Uterus (tissue), 4 donors: ENCODE results near the gene C2CD3. TPM values are rescaled to one million over a fixed set of nuclear protein-coding genes. Genes with fewer than 3 reads are reported as not detected.

Experiments
- DNase-seq, 2 donors: peaks; one replicate each; pipeline ENCODE4 v3.0.0-alpha.2; 2019 to 2020
- H3K27ac ChIP-seq, 2 donors: fragments of 200-600 bp; sonication (generic); 1 replicate in 1 of 2; 2 replicates in 1 of 2; pipeline ENCODE4 v1.5.1; 2016 to 2018
- H3K27me3 ChIP-seq, 2 donors: fragments of 200-600 bp; sonication (generic); one replicate each; pipeline ENCODE4 v1.5.1; 2018 to 2019; ENCODE audit warnings: control low read depth in 1 of 2
- H3K36me3 ChIP-seq, 2 donors: fragments of 200-600 bp; sonication (generic); one replicate each; pipeline ENCODE4 v1.5.1; 2019; ENCODE audit warnings: control low read depth in 1 of 2
- H3K4me1 ChIP-seq, 2 donors: fragments of 200-600 bp; sonication (generic); one replicate each; pipeline ENCODE4 v1.5.1; 2018 to 2019; ENCODE audit warnings: control low read depth in 1 of 2
- H3K4me3 ChIP-seq, 2 donors: fragments of 200-600 bp; sonication (generic); 1 replicate in 1 of 2; 2 replicates in 1 of 2; pipeline ENCODE4 v1.5.1; 2018 to 2019; ENCODE audit warnings: mild to moderate bottlenecking in 1 of 2
- H3K9me3 ChIP-seq, 2 donors: fragments of 200-600 bp; sonication (generic); one replicate each; pipeline ENCODE4 v1.5.1; 2019; ENCODE audit warnings: control low read depth in 1 of 2
- POLR2A ChIP-seq, 2 donors: fragments of 450-650 bp; IDR thresholded peaks; one replicate each; pipeline ENCODE4 v1.6.1; 2016; ENCODE audit warnings: antibody characterized with exemption in 2 of 2, mild to moderate bottlenecking in 1 of 2, moderate library complexity in 1 of 2
- intact Hi-C: fragments of 100-400 bp; cut with DNase I; formaldehyde crosslinking; loops from one replicate; pipeline ENCODE4 v1.15.1; 2023; ENCODE audit warnings: low total_unique reads
- total RNA-seq, 4 donors: library from RNA; depleted of rRNA in 3 of 4; stranded (reverse); fragments of >200 nt in 3 of 4; gene quantifications; one replicate each; pipeline versions ENCODE4 v1.1.0 to v1.2.4, GENCODE V29; 2014 to 2023
- TF ChIP-seq, protein P1 (sequence below), 4 experiments: fragments of 200-600 bp in 2 of 4; fragments of 450-650 bp in 2 of 4; sonication (generic) in 2 of 4; IDR thresholded peaks; one replicate each; pipeline ENCODE4 v1.5.1; 2016 to 2019; ENCODE audit warnings: antibody characterized with exemption in 4 of 4, mild to moderate bottlenecking in 2 of 4, moderate library complexity in 1 of 4
- donor health status: DM: yes; HTN: yes; CAD: no.

C2CD3 gene
- total RNA-seq, 4 donors from 2014 or later, result 22.5 to 347 (median 29.5) TPM

DNA sequence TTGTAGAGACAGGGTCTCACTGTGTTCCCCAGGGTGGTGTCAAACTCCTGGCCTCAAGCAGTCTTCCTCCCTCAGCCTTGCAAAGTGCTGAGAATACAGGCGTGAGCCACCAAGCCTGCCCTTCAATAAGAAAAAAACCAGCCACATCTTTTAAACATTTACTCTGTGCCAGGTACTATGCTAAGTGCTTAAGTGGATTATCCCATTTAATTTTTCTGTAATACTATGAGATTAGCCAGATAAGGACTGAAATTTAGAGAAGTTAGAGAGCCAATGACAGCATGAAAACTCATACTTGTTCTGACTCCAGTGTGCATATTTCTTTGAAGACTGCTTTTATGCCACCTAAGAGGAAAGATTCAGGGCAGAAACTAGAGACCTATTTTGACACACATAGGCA, 35.9 kb upstream of the C2CD3 start:
- Histone ChIP-seq H3K4me3 (no peak overlapping the region), H3K9me3 (no peaks in the 10 kb centered on the region), H3K4me1 (no peaks in the 10 kb centered on the region), H3K27ac (no peak overlapping the region), H3K27me3 (no peaks in the 10 kb centered on the region), H3K36me3 (no peaks in the 10 kb centered on the region)
- intact Hi-C loops, result loop anchor here (5.0 kb wide), 1 partner anchor 129 kb away; no protein-coding TSS in a partner anchor
- DNase-seq, result no peak
- TF ChIP-seq, protein P1, sequence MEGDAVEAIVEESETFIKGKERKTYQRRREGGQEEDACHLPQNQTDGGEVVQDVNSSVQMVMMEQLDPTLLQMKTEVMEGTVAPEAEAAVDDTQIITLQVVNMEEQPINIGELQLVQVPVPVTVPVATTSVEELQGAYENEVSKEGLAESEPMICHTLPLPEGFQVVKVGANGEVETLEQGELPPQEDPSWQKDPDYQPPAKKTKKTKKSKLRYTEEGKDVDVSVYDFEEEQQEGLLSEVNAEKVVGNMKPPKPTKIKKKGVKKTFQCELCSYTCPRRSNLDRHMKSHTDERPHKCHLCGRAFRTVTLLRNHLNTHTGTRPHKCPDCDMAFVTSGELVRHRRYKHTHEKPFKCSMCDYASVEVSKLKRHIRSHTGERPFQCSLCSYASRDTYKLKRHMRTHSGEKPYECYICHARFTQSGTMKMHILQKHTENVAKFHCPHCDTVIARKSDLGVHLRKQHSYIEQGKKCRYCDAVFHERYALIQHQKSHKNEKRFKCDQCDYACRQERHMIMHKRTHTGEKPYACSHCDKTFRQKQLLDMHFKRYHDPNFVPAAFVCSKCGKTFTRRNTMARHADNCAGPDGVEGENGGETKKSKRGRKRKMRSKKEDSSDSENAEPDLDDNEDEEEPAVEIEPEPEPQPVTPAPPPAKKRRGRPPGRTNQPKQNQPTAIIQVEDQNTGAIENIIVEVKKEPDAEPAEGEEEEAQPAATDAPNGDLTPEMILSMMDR (IDR thresholded peaks at IDR 0.05), result no peak
- TF ChIP-seq POLR2A (IDR thresholded peaks at IDR 0.05), result no peak

- Histone ChIP-seq H3K9me3 (no peaks in the 10 kb centered on the region), H3K27ac (no peak overlapping the region), H3K4me3 (no peak overlapping the region), H3K27me3 (no peaks in the 10 kb centered on the region), H3K36me3 (no peaks in the 10 kb centered on the region), H3K4me1 (no peaks in the 10 kb centered on the region)
- no peak for TF ChIP-seq POLR2A (IDR thresholded peaks at IDR 0.05)
- TF ChIP-seq, protein P1 (IDR thresholded peaks at IDR 0.05), result no peak
- no peak for DNase-seq
- intact Hi-C loops, result loop anchor here (5.0 kb wide), 1 partner anchor 128 kb away; no protein-coding TSS in a partner anchor
Measured at GRCh38 chr11:74205181-74205580, 34.4 kb upstream of the C2CD3 start.

GRCh38 chr11:74204701-74205100, 33.9 kb upstream of the C2CD3 start:
- intact Hi-C loops, result loop anchor here (5.0 kb wide), 1 partner anchor 127 kb away; no protein-coding TSS in a partner anchor
- Histone ChIP-seq H3K27me3 (no peaks in the 10 kb centered on the region), H3K4me1 (no peaks in the 10 kb centered on the region), H3K9me3 (no peaks in the 10 kb centered on the region), H3K4me3 (no peak overlapping the region), H3K36me3 (no peaks in the 10 kb centered on the region), H3K27ac (no peak overlapping the region)
- no peak for DNase-seq
- TF ChIP-seq, protein P1 (IDR thresholded peaks at IDR 0.05), result no peak
- TF ChIP-seq POLR2A (IDR thresholded peaks at IDR 0.05), result no peak

DNA sequence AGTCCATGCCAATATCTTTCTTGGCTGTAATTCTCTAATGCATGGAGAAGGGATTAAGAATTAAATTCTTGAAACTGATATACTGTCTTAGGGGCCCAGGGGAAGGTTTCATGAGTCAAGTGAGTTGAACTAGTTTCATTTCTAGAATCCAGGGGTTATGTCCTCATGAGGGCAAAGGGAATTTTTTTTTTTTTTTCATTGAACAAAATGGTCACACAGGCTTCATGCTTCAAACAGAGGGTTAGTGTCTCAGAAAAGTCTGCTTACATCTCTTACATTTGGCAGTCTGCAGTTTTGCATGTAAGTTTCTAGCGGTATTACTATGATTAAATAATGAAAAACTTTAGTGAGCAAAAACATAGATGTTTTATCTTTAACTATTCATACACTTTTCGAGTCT, 33.2 kb upstream of the C2CD3 start:
- DNase-seq, result no peak
- no peaks in the 10 kb centered on the region for H3K27me3 ChIP-seq
- TF ChIP-seq, protein P1 (IDR thresholded peaks at IDR 0.05), result no peak
- H3K4me1 ChIP-seq, result no peaks in the 10 kb centered on the region
- H3K4me3 ChIP-seq, result no peak overlapping the region
- H3K36me3 ChIP-seq, result no peaks in the 10 kb centered on the region
- no peaks in the 10 kb centered on the region for H3K9me3 ChIP-seq
- intact Hi-C loops, result no loop called here
- no peak overlapping the region for H3K27ac ChIP-seq

GRCh38 chr11:74196781-74197486, 26.1 kb upstream of the C2CD3 start:
- no peak for DNase-seq
- intact Hi-C loops, result no loop called here
- Histone ChIP-seq H3K9me3 (no peaks in the 10 kb centered on the region), H3K36me3 (no peaks in the 10 kb centered on the region), H3K4me3 (no peak overlapping the region), H3K4me1 (no peaks in the 10 kb centered on the region), H3K27ac (no peak overlapping the region), H3K27me3 (no peaks in the 10 kb centered on the region)
- TF ChIP-seq, protein P1 (IDR thresholded peaks at IDR 0.05), result no peak
- TF ChIP-seq POLR2A (IDR thresholded peaks at IDR 0.05), result no peak
